Measurements from ENCODE around the gene CCL22.

Gene CCL22

GRCh38 chr16:57318240-57318970, 40.2 kb upstream of the CCL22 start:
- TF ChIP-seq, protein P1, sequence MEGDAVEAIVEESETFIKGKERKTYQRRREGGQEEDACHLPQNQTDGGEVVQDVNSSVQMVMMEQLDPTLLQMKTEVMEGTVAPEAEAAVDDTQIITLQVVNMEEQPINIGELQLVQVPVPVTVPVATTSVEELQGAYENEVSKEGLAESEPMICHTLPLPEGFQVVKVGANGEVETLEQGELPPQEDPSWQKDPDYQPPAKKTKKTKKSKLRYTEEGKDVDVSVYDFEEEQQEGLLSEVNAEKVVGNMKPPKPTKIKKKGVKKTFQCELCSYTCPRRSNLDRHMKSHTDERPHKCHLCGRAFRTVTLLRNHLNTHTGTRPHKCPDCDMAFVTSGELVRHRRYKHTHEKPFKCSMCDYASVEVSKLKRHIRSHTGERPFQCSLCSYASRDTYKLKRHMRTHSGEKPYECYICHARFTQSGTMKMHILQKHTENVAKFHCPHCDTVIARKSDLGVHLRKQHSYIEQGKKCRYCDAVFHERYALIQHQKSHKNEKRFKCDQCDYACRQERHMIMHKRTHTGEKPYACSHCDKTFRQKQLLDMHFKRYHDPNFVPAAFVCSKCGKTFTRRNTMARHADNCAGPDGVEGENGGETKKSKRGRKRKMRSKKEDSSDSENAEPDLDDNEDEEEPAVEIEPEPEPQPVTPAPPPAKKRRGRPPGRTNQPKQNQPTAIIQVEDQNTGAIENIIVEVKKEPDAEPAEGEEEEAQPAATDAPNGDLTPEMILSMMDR (IDR thresholded peaks at IDR 0.05; ENCODE audit: extremely low read depth, insufficient read depth, missing control alignments): no peak
- DNase-seq (ENCODE audit: low spot score): no peak
- in situ Hi-C loops (cut with MboI; ENCODE audit: low pct_unique_long_range_greater_than_20kb, low sequenced_read_pairs, unreplicated experiment): no loop called here

GRCh38 chr16:57319646-57320045, 38.9 kb upstream of the CCL22 start:
- in situ Hi-C loops (cut with MboI; ENCODE audit: low pct_unique_long_range_greater_than_20kb, low sequenced_read_pairs, unreplicated experiment): no loop called here
- TF ChIP-seq, protein P1 (IDR thresholded peaks at IDR 0.05; ENCODE audit: extremely low read depth, insufficient read depth, missing control alignments): no peak
- DNase-seq (ENCODE audit: low spot score): no peak

- in situ Hi-C loops (cut with MboI; ENCODE audit: low pct_unique_long_range_greater_than_20kb, low sequenced_read_pairs, unreplicated experiment): no loop called here
- TF ChIP-seq, protein P1 (IDR thresholded peaks at IDR 0.05; ENCODE audit: extremely low read depth, insufficient read depth, missing control alignments): no peak
- DNase-seq (ENCODE audit: low spot score): no peak
Observed at GRCh38 chr16:57324749-57325148, 33.8 kb upstream of the CCL22 start.

DNA sequence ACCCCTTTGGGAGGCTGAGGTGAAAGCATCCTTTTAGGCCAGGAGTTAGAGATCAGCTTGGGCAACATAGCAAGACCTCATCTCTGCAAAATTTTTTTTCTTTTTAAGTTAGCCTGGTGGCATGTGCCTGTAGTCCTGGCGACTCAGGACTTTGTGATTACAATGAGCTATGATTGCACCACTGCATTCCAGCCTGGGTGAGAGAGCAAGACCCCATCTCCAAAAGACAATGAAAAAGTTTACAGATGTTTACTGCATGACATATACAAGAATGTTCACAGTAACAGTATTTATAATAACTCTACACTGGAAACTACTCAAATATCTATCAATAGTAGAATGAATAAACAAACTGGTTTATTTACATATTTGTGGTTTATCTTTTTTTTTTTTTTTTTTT, 33.1 kb upstream of the CCL22 start:
- TF ChIP-seq, protein P1 (IDR thresholded peaks at IDR 0.05; ENCODE audit: extremely low read depth, insufficient read depth, missing control alignments): no peak

DNA sequence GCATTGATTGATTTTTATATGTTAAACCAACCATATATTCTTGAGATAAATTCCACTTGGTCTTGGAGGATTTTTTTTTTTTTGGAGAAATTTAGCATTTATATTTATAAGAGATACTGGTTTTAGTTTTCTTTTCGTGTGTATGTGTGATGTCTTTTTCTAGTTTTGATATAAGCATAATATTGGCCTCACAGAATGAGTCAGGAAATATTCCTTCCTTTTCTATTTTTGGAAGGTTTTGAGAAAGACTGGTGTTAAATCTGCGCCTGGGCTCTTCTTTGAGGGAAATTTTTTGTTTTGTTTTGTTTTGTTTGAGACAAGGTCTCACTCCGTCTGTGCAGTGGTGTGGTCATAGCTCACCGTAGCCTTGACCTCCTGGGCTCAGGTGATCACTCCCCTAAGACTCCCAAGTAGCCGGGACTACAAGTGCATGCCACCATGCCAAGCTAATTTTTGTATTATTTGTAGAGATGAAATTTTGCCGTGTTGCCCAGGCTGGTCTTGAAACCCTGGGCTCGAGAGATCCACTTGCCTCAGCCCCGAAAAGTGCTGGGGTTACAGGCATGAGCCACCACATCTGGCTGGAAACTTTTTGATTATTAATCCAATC, 28.8 kb upstream of the CCL22 start:
- DNase-seq (ENCODE audit: low spot score): no peak
- in situ Hi-C loops (cut with MboI; ENCODE audit: low pct_unique_long_range_greater_than_20kb, low sequenced_read_pairs, unreplicated experiment): no loop called here
- TF ChIP-seq, protein P1 (IDR thresholded peaks at IDR 0.05; ENCODE audit: extremely low read depth, insufficient read depth, missing control alignments): no peak

More for the DNA sequence above, 33.1 kb upstream of the CCL22 start:
- in situ Hi-C loops (cut with MboI; ENCODE audit: low pct_unique_long_range_greater_than_20kb, low sequenced_read_pairs, unreplicated experiment): no loop called here
- DNase-seq (ENCODE audit: low spot score): no peak

DNA sequence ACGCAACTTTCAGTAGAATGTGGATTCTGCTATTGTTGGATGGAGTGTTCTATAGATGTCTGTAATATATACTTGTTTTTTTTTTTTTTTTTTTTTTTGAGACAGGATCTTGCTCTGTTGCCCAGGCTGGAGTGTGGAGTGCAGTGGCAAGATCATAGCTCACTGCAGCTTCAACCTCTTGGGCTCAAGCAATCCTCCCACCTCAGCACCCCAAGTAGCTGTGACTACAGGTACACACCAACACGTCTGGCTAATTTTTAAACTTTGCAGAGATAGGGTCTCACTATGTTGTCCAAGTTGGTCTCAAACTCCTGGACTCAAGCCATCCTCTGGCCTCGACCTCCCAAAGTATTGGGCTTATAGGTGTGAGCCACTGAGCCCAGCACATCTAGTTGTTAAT, 27.2 kb upstream of the CCL22 start:
- TF ChIP-seq, protein P1 (IDR thresholded peaks at IDR 0.05; ENCODE audit: extremely low read depth, insufficient read depth, missing control alignments): no peak
- no peak for DNase-seq (ENCODE audit: low spot score)
- in situ Hi-C loops (cut with MboI; ENCODE audit: low pct_unique_long_range_greater_than_20kb, low sequenced_read_pairs, unreplicated experiment): no loop called here
